Measurements from ENCODE around the gene CACNB2. TPM values are rescaled to one million over a fixed set of nuclear protein-coding genes. Genes with fewer than 3 reads are reported as not detected.

CACNB2 gene
- total and polyA plus RNA-seq, 10 of the 15 experiments (the other 5 are each of a cell fraction or from before 2014, with no cell fraction given): 0.62 to 8.1 (median 1.2) TPM

DNA sequence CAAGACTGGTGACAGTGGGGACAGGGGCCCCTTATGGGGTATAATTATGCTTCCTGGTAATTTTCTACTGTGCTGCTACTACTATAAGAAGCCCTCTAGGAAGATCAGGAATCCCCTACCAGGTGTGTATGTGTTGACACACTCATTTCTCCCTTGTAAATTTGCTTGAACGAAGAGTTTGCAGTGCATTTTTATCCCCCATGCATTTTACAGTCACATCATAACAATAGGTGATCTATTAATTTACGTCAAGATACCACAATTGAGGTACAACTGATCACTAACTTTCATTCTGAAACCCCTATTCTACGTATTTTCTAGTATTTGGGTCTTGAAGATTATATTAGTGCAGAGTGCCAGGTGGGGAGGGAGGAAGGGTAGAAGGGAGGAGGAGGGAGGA is 258.9 kb downstream of the CACNB2 start (continued):
- TF ChIP-seq, protein P1, sequence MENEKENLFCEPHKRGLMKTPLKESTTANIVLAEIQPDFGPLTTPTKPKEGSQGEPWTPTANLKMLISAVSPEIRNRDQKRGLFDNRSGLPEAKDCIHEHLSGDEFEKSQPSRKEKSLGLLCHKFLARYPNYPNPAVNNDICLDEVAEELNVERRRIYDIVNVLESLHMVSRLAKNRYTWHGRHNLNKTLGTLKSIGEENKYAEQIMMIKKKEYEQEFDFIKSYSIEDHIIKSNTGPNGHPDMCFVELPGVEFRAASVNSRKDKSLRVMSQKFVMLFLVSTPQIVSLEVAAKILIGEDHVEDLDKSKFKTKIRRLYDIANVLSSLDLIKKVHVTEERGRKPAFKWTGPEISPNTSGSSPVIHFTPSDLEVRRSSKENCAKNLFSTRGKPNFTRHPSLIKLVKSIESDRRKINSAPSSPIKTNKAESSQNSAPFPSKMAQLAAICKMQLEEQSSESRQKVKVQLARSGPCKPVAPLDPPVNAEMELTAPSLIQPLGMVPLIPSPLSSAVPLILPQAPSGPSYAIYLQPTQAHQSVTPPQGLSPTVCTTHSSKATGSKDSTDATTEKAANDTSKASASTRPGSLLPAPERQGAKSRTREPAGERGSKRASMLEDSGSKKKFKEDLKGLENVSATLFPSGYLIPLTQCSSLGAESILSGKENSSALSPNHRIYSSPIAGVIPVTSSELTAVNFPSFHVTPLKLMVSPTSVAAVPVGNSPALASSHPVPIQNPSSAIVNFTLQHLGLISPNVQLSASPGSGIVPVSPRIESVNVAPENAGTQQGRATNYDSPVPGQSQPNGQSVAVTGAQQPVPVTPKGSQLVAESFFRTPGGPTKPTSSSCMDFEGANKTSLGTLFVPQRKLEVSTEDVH (IDR thresholded peaks at IDR 0.05; ENCODE audit: low read depth, partially characterized antibody): peak; percentile 89
- TF ChIP-seq KAT2A (conservative IDR thresholded peaks at IDR 0.05; ENCODE audit: control insufficient read depth, low read depth, low read length): no peak
- TF ChIP-seq FOS (IDR thresholded peaks at IDR 0.05; ENCODE audit: borderline replicate concordance, extremely low read depth, insufficient read length): no peak
- no peak for TF ChIP-seq SUZ12 (IDR thresholded peaks at IDR 0.05; ENCODE audit: unreplicated experiment)
- no peak for TF ChIP-seq HDAC2 (IDR thresholded peaks at IDR 0.05)
- TF ChIP-seq NR2F1 (conservative IDR thresholded peaks at IDR 0.05): peak; percentile 68
- TF ChIP-seq LARP7 (IDR thresholded peaks at IDR 0.05): no peak
- peak; percentile 48; the same call in 1 of the 2 replicates for TF ChIP-seq RB1 (IDR thresholded peaks at IDR 0.05; ENCODE audit: borderline replicate concordance)
- TF ChIP-seq YBX1 (IDR thresholded peaks at IDR 0.05): no peak; the same call in 1 of the 2 replicates
- TF ChIP-seq, protein P2, sequence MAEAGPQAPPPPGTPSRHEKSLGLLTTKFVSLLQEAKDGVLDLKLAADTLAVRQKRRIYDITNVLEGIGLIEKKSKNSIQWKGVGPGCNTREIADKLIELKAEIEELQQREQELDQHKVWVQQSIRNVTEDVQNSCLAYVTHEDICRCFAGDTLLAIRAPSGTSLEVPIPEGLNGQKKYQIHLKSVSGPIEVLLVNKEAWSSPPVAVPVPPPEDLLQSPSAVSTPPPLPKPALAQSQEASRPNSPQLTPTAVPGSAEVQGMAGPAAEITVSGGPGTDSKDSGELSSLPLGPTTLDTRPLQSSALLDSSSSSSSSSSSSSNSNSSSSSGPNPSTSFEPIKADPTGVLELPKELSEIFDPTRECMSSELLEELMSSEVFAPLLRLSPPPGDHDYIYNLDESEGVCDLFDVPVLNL (IDR thresholded peaks at IDR 0.05; ENCODE audit: low read depth, low read length): no peak
- TF ChIP-seq ZNF384 (IDR thresholded peaks at IDR 0.05; ENCODE audit: borderline replicate concordance, low read depth, low read length): no peak
- no peak for TF ChIP-seq CHD1 (IDR thresholded peaks at IDR 0.05; ENCODE audit: low read depth, low read length)
- TF ChIP-seq RELA (IDR thresholded peaks at IDR 0.05; ENCODE audit: borderline replicate concordance, partially characterized antibody): peak; percentile 86
- TF ChIP-seq RFX5 (IDR thresholded peaks at IDR 0.05; ENCODE audit: low read depth, low read length): no peak
- TF ChIP-seq TCF12 (IDR thresholded peaks at IDR 0.05; ENCODE audit: low read depth, low read length): peak; percentile 56
- peak; percentile 97 for TF ChIP-seq DPF2 (IDR thresholded peaks at IDR 0.05)
- TF ChIP-seq KDM1A (IDR thresholded peaks at IDR 0.05; ENCODE audit: borderline replicate concordance): no peak
- TF ChIP-seq RBBP5 (conservative IDR thresholded peaks at IDR 0.05): no peak
- no peak for TF ChIP-seq RUNX3 (IDR thresholded peaks at IDR 0.05; ENCODE audit: low read length)
- TF ChIP-seq MEF2B (IDR thresholded peaks at IDR 0.05; ENCODE audit: partially characterized antibody, poor library complexity, severe bottlenecking): peak; percentile 85
- TF ChIP-seq, protein P3, sequence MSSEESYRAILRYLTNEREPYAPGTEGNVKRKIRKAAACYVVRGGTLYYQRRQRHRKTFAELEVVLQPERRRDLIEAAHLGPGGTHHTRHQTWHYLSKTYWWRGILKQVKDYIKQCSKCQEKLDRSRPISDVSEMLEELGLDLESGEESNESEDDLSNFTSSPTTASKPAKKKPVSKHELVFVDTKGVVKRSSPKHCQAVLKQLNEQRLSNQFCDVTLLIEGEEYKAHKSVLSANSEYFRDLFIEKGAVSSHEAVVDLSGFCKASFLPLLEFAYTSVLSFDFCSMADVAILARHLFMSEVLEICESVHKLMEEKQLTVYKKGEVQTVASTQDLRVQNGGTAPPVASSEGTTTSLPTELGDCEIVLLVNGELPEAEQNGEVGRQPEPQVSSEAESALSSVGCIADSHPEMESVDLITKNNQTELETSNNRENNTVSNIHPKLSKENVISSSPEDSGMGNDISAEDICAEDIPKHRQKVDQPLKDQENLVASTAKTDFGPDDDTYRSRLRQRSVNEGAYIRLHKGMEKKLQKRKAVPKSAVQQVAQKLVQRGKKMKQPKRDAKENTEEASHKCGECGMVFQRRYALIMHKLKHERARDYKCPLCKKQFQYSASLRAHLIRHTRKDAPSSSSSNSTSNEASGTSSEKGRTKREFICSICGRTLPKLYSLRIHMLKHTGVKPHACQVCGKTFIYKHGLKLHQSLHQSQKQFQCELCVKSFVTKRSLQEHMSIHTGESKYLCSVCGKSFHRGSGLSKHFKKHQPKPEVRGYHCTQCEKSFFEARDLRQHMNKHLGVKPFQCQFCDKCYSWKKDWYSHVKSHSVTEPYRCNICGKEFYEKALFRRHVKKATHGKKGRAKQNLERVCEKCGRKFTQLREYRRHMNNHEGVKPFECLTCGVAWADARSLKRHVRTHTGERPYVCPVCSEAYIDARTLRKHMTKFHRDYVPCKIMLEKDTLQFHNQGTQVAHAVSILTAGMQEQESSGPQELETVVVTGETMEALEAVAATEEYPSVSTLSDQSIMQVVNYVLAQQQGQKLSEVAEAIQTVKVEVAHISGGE (CRISPR knock-in tag; IDR thresholded peaks at IDR 0.05): no peak
- TF ChIP-seq SRF (IDR thresholded peaks at IDR 0.05; ENCODE audit: low read depth in 2 of 2, low read length in 2 of 2): no peak
- TF ChIP-seq NFYB (IDR thresholded peaks at IDR 0.05; ENCODE audit: insufficient read depth, low read depth, low read length): no peak
- TF ChIP-seq ZBED1 (IDR thresholded peaks at IDR 0.05; ENCODE audit: borderline replicate concordance): no peak
- TF ChIP-seq EP300 (IDR thresholded peaks at IDR 0.05; ENCODE audit: borderline replicate concordance in 1 of 2, control insufficient read depth in 1 of 2, low read depth in 2 of 2, low read length in 2 of 2): peak; percentile 100

Measured in GM12878 (cell line).